ENCODE results near the gene DBH.

The DBH gene

GRCh38 chr9:133640160-133640559, 4.0 kb downstream of the DBH start:
- H3K4me3 ChIP-seq (ENCODE audit: low read depth, low read length) = no peak overlapping the region
- no peak for TF ChIP-seq CTCF (IDR thresholded peaks at IDR 0.05; ENCODE audit: low read depth, low read length)

GRCh38 chr9:133640580-133641395, 4.6 kb downstream of the DBH start:
- H3K4me3 ChIP-seq (ENCODE audit: low read depth, low read length) = no peak overlapping the region
- no peak for TF ChIP-seq CTCF (IDR thresholded peaks at IDR 0.05; ENCODE audit: low read depth, low read length)

- no peak overlapping the region for H3K4me3 ChIP-seq (ENCODE audit: low read depth, low read length)
- no peak for TF ChIP-seq CTCF (IDR thresholded peaks at IDR 0.05; ENCODE audit: low read depth, low read length)
These were observed 5.2 kb downstream of the DBH start for GRCh38 chr9:133641396-133641655.

- TF ChIP-seq CTCF (IDR thresholded peaks at IDR 0.05; ENCODE audit: low read depth, low read length) = no peak
- no peak overlapping the region for H3K4me3 ChIP-seq (ENCODE audit: low read depth, low read length)
These were observed 5.9 kb downstream of the DBH start for GRCh38 chr9:133641861-133642595.

- H3K4me3 ChIP-seq (ENCODE audit: low read depth, low read length) = no peak overlapping the region
- no peak for TF ChIP-seq CTCF (IDR thresholded peaks at IDR 0.05; ENCODE audit: low read depth, low read length)
These were observed 6.7 kb downstream of the DBH start for GRCh38 chr9:133642708-133643361.

GRCh38 chr9:133643362-133643755, 7.2 kb downstream of the DBH start:
- TF ChIP-seq CTCF (IDR thresholded peaks at IDR 0.05; ENCODE audit: low read depth, low read length) = no peak
- no peak overlapping the region for H3K4me3 ChIP-seq (ENCODE audit: low read depth, low read length)

Data from WI38 (cell line).